ENCODE measurements around the gene POU3F2. TPM values are rescaled to one million over a fixed set of nuclear protein-coding genes. Genes with fewer than 3 reads are reported as not detected.

Gene POU3F2
- total RNA-seq, 1 donor from 2014 or later, result 114 TPM

DNA sequence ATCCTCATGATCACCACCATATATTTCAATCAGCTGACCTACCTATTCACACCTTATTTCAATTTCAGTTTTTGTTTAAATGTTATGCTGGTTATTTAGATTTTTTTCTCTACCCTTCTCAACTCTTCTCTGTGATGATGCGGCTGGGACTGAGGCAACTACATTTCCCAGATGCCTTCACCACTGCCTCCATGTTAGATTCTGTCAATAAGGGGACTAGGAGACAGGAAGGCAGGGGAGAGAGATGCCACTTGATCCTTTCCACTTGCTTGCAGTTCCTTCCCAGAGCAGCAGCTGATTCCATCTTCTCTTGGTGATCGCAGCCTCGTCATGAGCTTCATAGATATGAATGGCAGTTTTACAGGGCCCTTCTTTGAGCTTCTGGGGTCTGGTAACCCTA is 33.5 kb upstream of the POU3F2 start:
- no peak overlapping the region for H3K4me3 Mint-ChIP-seq
- no peaks in the 10 kb centered on the region for H3K4me1 Mint-ChIP-seq
- peaks cover 21% of the 10 kb centered on the region for H3K9me3 Mint-ChIP-seq
- no peak for DNase-seq (ENCODE audit: low read depth, low spot score)
- no peaks in the 10 kb centered on the region for H3K27me3 Mint-ChIP-seq (ENCODE audit: low read depth)
- H3K36me3 Mint-ChIP-seq (ENCODE audit: low read depth), result peaks cover 3% of the 10 kb centered on the region
- H3K27ac Mint-ChIP-seq (ENCODE audit: unreplicated experiment), result no peak overlapping the region
- TF ChIP-seq, protein P1, sequence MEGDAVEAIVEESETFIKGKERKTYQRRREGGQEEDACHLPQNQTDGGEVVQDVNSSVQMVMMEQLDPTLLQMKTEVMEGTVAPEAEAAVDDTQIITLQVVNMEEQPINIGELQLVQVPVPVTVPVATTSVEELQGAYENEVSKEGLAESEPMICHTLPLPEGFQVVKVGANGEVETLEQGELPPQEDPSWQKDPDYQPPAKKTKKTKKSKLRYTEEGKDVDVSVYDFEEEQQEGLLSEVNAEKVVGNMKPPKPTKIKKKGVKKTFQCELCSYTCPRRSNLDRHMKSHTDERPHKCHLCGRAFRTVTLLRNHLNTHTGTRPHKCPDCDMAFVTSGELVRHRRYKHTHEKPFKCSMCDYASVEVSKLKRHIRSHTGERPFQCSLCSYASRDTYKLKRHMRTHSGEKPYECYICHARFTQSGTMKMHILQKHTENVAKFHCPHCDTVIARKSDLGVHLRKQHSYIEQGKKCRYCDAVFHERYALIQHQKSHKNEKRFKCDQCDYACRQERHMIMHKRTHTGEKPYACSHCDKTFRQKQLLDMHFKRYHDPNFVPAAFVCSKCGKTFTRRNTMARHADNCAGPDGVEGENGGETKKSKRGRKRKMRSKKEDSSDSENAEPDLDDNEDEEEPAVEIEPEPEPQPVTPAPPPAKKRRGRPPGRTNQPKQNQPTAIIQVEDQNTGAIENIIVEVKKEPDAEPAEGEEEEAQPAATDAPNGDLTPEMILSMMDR (conservative IDR thresholded peaks at IDR 0.05), result no peak

DNA sequence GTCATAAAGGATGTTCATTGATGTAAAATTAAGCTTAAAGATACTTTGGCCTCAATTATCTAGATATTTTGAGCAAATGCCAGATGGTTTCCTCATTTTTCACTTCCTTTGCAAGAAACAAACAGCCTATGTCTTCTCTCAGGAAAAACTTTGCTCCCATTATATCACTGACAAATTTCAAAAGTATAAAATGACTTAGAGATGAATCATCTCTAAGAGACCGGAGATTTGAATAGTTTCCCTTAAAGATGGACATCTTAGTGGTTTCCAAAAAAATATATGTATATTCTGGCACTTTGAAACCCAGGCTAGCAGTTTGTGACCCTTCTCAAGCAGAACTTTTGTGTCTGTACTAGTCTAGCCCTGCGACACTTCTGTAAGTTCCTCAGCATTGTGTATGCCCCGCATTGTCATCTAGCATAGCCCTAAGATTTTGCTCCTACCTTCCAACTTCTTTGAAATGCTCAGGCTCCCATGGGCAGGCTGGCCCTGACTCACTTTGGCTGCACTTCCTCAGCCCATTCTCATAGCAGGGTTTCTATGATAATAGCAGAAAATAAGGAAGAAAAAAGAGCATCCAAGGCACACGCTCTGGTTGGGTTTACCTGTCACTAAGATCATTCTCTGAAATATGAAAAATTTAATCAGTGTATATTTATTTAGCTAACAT is 25.7 kb upstream of the POU3F2 start:
- Mint-ChIP-seq H3K27me3 (ENCODE audit: low read depth) (no peaks in the 10 kb centered on the region), H3K36me3 (ENCODE audit: low read depth) (peaks cover 3% of the 10 kb centered on the region), H3K9me3 (peaks cover 15% of the 10 kb centered on the region), H3K4me1 (peaks cover 5% of the 10 kb centered on the region), H3K4me3 (no peak overlapping the region), H3K27ac (ENCODE audit: unreplicated experiment) (no peak overlapping the region)
- DNase-seq (ENCODE audit: low read depth, low spot score), result no peak
- TF ChIP-seq, protein P1 (conservative IDR thresholded peaks at IDR 0.05), result no peak

DNA sequence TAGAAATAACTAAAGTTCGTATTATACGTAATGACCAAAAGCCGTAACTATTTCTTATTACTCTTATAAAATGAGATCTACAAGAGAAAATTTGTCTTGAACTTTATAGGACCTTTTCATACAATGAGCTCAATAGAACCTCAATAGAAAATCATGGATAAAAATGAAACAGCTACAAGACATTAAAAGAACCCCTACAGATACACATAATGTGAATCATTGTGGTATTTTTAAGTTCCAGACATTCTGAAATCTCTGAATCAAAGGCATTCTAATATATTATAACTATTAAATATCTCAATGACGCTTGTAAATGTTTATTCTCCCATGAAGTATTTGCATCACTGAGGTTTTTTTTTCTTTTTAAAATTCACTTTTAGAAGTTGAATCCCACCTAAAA is 22.2 kb upstream of the POU3F2 start:
- H3K27ac Mint-ChIP-seq (ENCODE audit: unreplicated experiment), result no peak overlapping the region
- no peak for DNase-seq (ENCODE audit: low read depth, low spot score)
- no peak overlapping the region for H3K4me3 Mint-ChIP-seq
- H3K27me3 Mint-ChIP-seq (ENCODE audit: low read depth), result no peaks in the 10 kb centered on the region
- H3K4me1 Mint-ChIP-seq, result peaks cover 5% of the 10 kb centered on the region
- TF ChIP-seq, protein P1 (conservative IDR thresholded peaks at IDR 0.05), result no peak
- peaks cover 9% of the 10 kb centered on the region for H3K9me3 Mint-ChIP-seq
- H3K36me3 Mint-ChIP-seq (ENCODE audit: low read depth), result peaks cover 5% of the 10 kb centered on the region

DNA sequence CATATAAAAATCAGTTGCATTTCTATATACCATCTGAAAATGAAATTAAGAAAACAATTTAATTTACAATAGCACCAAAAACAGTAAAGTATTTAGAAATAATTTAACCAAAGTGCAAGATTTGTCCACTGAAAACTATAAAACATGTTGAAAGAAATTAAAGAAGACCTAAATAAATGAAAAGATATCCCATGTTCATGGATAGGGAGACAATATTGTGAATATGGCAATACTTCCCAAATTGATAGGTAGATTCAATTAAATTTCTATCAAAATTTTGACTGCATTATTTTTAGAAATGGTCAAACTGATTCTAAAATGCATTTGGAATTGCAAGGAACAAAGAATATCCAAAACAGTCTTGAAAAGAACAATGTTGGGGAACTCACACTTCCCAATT is 17.6 kb upstream of the POU3F2 start:
- H3K4me3 Mint-ChIP-seq, result no peak overlapping the region
- no peak for DNase-seq (ENCODE audit: low read depth, low spot score)
- peaks cover 5% of the 10 kb centered on the region for H3K36me3 Mint-ChIP-seq (ENCODE audit: low read depth)
- TF ChIP-seq, protein P1 (conservative IDR thresholded peaks at IDR 0.05), result no peak
- peaks cover 2% of the 10 kb centered on the region for H3K27me3 Mint-ChIP-seq (ENCODE audit: low read depth)
- H3K9me3 Mint-ChIP-seq, result peaks cover 12% of the 10 kb centered on the region
- no peaks in the 10 kb centered on the region for H3K4me1 Mint-ChIP-seq
- H3K27ac Mint-ChIP-seq (ENCODE audit: unreplicated experiment), result no peak overlapping the region

DNA sequence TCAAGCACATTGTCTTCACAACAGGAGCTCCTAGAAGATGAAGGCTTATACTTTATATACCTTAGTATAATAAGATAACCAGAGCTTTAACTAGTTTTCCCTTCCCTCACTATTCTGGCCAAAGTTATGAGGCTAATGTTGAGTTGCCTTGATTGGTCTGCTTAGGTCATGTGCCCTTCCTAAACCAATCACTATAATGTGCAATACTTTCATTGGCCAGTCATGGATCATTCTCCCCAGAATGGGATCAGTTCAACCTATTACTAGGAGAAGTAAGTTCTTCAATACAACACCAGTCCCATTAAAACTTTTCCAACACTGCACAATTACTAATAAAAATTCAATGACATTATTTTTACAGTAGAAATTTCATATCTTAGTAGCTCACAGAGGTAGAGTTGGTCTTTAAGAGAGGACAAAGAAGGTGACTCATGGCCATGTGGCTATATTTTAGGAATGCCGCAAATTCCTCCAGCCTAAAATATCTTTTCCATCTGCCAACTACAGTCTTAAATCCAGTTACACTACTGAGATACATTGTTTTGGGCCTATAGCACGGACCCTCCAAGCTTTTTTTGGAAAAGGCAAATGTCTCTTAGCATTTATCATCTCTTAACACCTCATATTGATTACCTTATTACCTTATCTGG is 12.5 kb upstream of the POU3F2 start:
- Mint-ChIP-seq H3K9me3 (peaks cover 2% of the 10 kb centered on the region), H3K4me1 (peaks cover 33% of the 10 kb centered on the region), H3K4me3 (peak overlapping the region; percentile 38), H3K27ac (ENCODE audit: unreplicated experiment) (no peak overlapping the region), H3K27me3 (ENCODE audit: low read depth) (peaks cover 42% of the 10 kb centered on the region), H3K36me3 (ENCODE audit: low read depth) (no peaks in the 10 kb centered on the region)
- TF ChIP-seq, protein P1 (conservative IDR thresholded peaks at IDR 0.05), result no peak
- no peak for DNase-seq (ENCODE audit: low read depth, low spot score)
